ENCODE results near the gene KIAA0825.
"Not testable (repeated sequence)": the region's sequence is repeated elsewhere in the genome, so short reads cannot be mapped to it uniquely, and the experiment has no call there.

The KIAA0825 gene

GRCh38 chr5:94180761-94181160, 437.6 kb downstream of the KIAA0825 start:
- no peak for DNase-seq (ENCODE audit: extremely low read depth, insufficient read length)
- Histone ChIP-seq H3K27me3 (replicated peaks; ENCODE audit: control insufficient read depth, insufficient read depth, low read length) (no peaks in the 10 kb centered on the region), H3K36me3 (ENCODE audit: control insufficient read depth, insufficient read depth, low read length) (no peaks in the 10 kb centered on the region), H3K4me3 (replicated peaks; ENCODE audit: low read depth, low read length) (no peak overlapping the region)
- TF ChIP-seq, protein P1, sequence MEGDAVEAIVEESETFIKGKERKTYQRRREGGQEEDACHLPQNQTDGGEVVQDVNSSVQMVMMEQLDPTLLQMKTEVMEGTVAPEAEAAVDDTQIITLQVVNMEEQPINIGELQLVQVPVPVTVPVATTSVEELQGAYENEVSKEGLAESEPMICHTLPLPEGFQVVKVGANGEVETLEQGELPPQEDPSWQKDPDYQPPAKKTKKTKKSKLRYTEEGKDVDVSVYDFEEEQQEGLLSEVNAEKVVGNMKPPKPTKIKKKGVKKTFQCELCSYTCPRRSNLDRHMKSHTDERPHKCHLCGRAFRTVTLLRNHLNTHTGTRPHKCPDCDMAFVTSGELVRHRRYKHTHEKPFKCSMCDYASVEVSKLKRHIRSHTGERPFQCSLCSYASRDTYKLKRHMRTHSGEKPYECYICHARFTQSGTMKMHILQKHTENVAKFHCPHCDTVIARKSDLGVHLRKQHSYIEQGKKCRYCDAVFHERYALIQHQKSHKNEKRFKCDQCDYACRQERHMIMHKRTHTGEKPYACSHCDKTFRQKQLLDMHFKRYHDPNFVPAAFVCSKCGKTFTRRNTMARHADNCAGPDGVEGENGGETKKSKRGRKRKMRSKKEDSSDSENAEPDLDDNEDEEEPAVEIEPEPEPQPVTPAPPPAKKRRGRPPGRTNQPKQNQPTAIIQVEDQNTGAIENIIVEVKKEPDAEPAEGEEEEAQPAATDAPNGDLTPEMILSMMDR (IDR thresholded peaks at IDR 0.05; ENCODE audit: insufficient read depth, low read length, poor library complexity, severe bottlenecking) = no peak

DNA sequence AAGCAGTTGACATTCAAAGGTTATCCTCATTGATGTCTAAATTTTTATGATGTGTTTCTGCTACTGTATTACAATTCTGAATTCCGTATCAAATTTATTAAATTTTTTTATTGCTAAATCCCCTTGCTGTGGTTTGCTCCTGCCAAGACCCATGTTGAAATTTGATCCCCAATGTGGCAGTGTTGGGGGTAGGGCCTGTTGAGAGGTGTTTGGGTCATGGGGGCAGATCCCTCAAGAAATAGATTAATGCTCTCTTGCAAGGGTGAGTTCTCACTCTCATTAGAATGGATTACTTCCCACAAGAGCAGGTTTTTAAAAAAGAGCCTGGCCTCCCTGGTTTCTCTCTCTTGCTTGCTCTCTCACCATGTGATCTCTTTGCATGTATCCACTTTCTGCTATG, 442.5 kb downstream of the KIAA0825 start:
- Histone ChIP-seq H3K4me3 (replicated peaks; ENCODE audit: low read depth, low read length) (no peak overlapping the region), H3K36me3 (ENCODE audit: control insufficient read depth, insufficient read depth, low read length) (no peaks in the 10 kb centered on the region), H3K27me3 (replicated peaks; ENCODE audit: control insufficient read depth, insufficient read depth, low read length) (no peaks in the 10 kb centered on the region)
- TF ChIP-seq, protein P1 (IDR thresholded peaks at IDR 0.05; ENCODE audit: insufficient read depth, low read length, poor library complexity, severe bottlenecking) = no peak
- no peak for DNase-seq (ENCODE audit: extremely low read depth, insufficient read length)

DNA sequence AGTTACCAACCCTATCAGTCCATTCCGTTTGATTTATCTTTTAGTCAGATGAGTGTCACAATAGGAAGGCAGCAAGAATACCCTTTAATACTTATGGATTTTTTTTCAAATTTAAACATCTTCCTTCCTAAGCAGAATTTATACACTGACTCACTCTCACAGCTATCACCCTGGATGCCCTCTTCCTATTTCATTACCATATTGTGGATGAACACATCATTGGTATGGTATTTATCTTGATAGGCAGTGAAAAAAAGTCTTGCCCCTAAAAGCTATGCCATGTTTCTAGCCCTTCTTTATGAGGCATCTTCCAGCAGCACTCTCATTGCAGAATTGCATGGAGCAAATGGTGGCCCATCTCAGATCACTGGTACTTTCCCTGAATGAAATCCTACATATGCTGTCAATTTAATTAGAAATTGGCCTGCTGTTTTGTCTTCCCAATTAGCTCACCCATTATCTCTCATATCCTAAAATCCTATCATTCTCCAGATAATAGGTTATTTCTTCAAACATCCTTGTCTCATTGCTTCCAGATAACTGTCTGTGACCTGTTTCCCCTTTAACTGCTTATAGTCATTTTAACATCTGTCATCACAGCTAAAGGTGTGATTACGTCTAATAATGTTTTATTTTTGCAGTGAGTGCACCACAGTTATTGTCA, 443.5 kb downstream of the KIAA0825 start:
- TF ChIP-seq, protein P1 (IDR thresholded peaks at IDR 0.05; ENCODE audit: insufficient read depth, low read length, poor library complexity, severe bottlenecking) = no peak
- no peaks in the 10 kb centered on the region for H3K27me3 ChIP-seq (replicated peaks; ENCODE audit: control insufficient read depth, insufficient read depth, low read length)
- H3K36me3 ChIP-seq (ENCODE audit: control insufficient read depth, insufficient read depth, low read length) = no peaks in the 10 kb centered on the region
- DNase-seq (ENCODE audit: extremely low read depth, insufficient read length) = no peak
- no peak overlapping the region for H3K4me3 ChIP-seq (replicated peaks; ENCODE audit: low read depth, low read length)

DNA sequence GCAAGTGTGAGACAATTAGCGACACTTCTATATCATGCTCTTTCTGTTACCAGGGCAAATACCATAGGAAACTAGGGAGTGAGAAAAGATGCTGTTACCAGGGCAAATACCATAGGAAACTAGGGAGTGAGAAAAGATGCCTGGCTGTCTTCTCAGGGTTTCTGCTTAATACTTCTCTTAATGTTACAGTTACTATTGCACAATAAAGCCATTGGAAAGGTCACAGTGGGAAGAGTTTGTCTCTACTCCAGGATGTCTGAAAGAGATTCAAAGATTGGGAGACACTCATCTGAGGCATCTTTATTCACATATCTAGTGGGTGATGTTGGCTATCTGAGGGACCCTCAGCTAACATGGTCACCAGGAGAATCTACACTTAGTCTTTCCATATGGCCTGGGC, 445.3 kb downstream of the KIAA0825 start:
- Histone ChIP-seq H3K27me3 (replicated peaks; ENCODE audit: control insufficient read depth, insufficient read depth, low read length) (no peaks in the 10 kb centered on the region), H3K36me3 (ENCODE audit: control insufficient read depth, insufficient read depth, low read length) (no peaks in the 10 kb centered on the region), H3K4me3 (replicated peaks; ENCODE audit: low read depth, low read length) (no peak overlapping the region)
- no peak for DNase-seq (ENCODE audit: extremely low read depth, insufficient read length)
- TF ChIP-seq, protein P1 (IDR thresholded peaks at IDR 0.05; ENCODE audit: insufficient read depth, low read length, poor library complexity, severe bottlenecking) = no peak

- not testable (repeated sequence) for DNase-seq (ENCODE audit: extremely low read depth, insufficient read length); H3K36me3 ChIP-seq (ENCODE audit: control insufficient read depth, insufficient read depth, low read length); H3K27me3 ChIP-seq (replicated peaks; ENCODE audit: control insufficient read depth, insufficient read depth, low read length); H3K4me3 ChIP-seq (replicated peaks; ENCODE audit: low read depth, low read length)
Measured at GRCh38 chr5:94171070-94171469, 447.3 kb downstream of the KIAA0825 start.

- not testable (repeated sequence) for H3K4me3 ChIP-seq (replicated peaks; ENCODE audit: low read depth, low read length); DNase-seq (ENCODE audit: extremely low read depth, insufficient read length); H3K36me3 ChIP-seq (ENCODE audit: control insufficient read depth, insufficient read depth, low read length); H3K27me3 ChIP-seq (replicated peaks; ENCODE audit: control insufficient read depth, insufficient read depth, low read length)
Measured at GRCh38 chr5:94170158-94170557, 448.2 kb downstream of the KIAA0825 start.

- TF ChIP-seq, protein P1 (IDR thresholded peaks at IDR 0.05; ENCODE audit: insufficient read depth, low read length, poor library complexity, severe bottlenecking) = no peak
- H3K36me3 ChIP-seq (ENCODE audit: control insufficient read depth, insufficient read depth, low read length) = no peaks in the 10 kb centered on the region
- no peaks in the 10 kb centered on the region for H3K27me3 ChIP-seq (replicated peaks; ENCODE audit: control insufficient read depth, insufficient read depth, low read length)
- DNase-seq (ENCODE audit: extremely low read depth, insufficient read length) = no peak
- no peak overlapping the region for H3K4me3 ChIP-seq (replicated peaks; ENCODE audit: low read depth, low read length)
Measured at GRCh38 chr5:94168151-94168550, 450.3 kb downstream of the KIAA0825 start.

All from GM06990 (cell line).